Tibial nerve (tissue), 4 donors: ENCODE measurements around the gene GPC6. TPM values are rescaled to one million over a fixed set of nuclear protein-coding genes. Genes with fewer than 3 reads are reported as not detected.
A peak's percentile ranks its signal among the peaks of the same experiment; 100 is the strongest.

ENCODE experiments used
- DNase-seq, 2 donors: peaks; one replicate each; pipeline ENCODE4 v3.0.0-alpha.2; 2019; ENCODE audit warnings: low spot score in 2 of 2
- H3K27ac ChIP-seq, 4 donors: fragments of 200-600 bp; sonication (generic) in 3 of 4; one replicate each; pipeline ENCODE4 v1.5.1; 2017 to 2019; ENCODE audit warnings: mild to moderate bottlenecking in 1 of 4
- H3K27me3 ChIP-seq, 2 donors: fragments of 200-600 bp; sonication (generic) in 1 of 2; one replicate each; pipeline versions ENCODE4 v1.5.1 to v1.6.0; 2017 to 2019
- H3K36me3 ChIP-seq, 3 donors: fragments of 200-600 bp; sonication (generic); one replicate each; pipeline ENCODE4 v1.5.1; 2018 to 2019
- H3K4me1 ChIP-seq, 4 donors: fragments of 200-600 bp; sonication (generic) in 3 of 4; one replicate each; pipeline ENCODE4 v1.5.1; 2017 to 2019
- H3K4me3 ChIP-seq, 4 donors: fragments of 200-600 bp; sonication (generic) in 3 of 4; one replicate each; pipeline ENCODE4 v1.5.1; 2017 to 2019; ENCODE audit warnings: mild to moderate bottlenecking in 1 of 4, moderate library complexity in 1 of 4
- H3K9me3 ChIP-seq, 4 donors: fragments of 200-600 bp; sonication (generic) in 3 of 4; one replicate each; pipeline ENCODE4 v1.5.1; 2017 to 2019
- CTCF ChIP-seq, 5 experiments: fragments of 200-600 bp in 3 of 5; fragments of 450-650 bp in 2 of 5; sonication (generic) in 3 of 5; IDR thresholded peaks; one replicate each; pipeline ENCODE4 v1.5.1; 2016 to 2019; ENCODE audit warnings: antibody characterized with exemption in 5 of 5, mild to moderate bottlenecking in 3 of 5, moderate library complexity in 2 of 5
- EP300 ChIP-seq, 2 donors: sonication (generic); formaldehyde crosslinking; IDR thresholded peaks; one replicate each; pipeline ENCODE4 v1.6.1; 2017; ENCODE audit warnings: antibody characterized with exemption in 2 of 2, mild to moderate bottlenecking in 1 of 2
- POLR2A ChIP-seq, 2 donors: fragments of 450-650 bp; IDR thresholded peaks; one replicate each; pipeline ENCODE4 v1.6.1; 2017; ENCODE audit warnings: antibody characterized with exemption in 2 of 2, mild to moderate bottlenecking in 2 of 2, moderate library complexity in 2 of 2
- WGBS, 2 donors: methylation state at CpG; one replicate each; pipeline ENCODE4 v1.1.5; 2018; 5-methylcytosine and 5-hydroxymethylcytosine counted together
- total RNA-seq, 4 donors: library from RNA; depleted of rRNA; stranded (reverse); fragments of >200 nt; gene quantifications; one replicate each; pipeline ENCODE4 v1.1.0, GENCODE V29; 2016

Gene GPC6
- total RNA-seq, 4 donors from 2014 or later = 21.9 to 39.5 (median 29.8) TPM

DNA sequence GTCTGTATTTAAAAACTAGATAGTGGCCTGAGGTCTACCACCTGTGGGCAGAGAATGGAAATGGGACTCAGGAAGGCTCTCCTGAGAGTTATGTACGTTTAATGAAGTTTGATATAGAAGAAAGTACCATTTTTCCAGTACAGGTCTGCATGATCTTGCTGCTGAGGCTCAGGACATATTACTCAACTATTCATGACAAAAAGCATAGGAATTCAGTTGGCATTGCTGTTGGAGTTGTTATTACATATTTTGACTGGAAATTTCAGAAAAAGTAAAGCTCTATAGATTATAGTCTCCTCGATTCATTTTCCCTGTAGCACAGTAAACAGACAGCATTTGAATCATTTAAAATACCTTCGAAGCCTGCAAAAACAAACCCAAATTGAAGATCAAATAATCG, 783.1 kb downstream of the GPC6 start:
- Histone ChIP-seq H3K36me3 (no peaks in the 10 kb centered on the region), H3K4me1 (no peaks in the 10 kb centered on the region), H3K4me3 (no peak overlapping the region), H3K27ac (no peak overlapping the region), H3K9me3 (no peaks in the 10 kb centered on the region), H3K27me3 (no peaks in the 10 kb centered on the region)
- 73 to 78% methylated on average over 4 of the region's 4 CpGs for WGBS, 2 donors
- no peak for TF ChIP-seq CTCF (IDR thresholded peaks at IDR 0.05)
- no peak for TF ChIP-seq EP300 (IDR thresholded peaks at IDR 0.05)
- TF ChIP-seq POLR2A (IDR thresholded peaks at IDR 0.05) = no peak
- DNase-seq = no peak

DNA sequence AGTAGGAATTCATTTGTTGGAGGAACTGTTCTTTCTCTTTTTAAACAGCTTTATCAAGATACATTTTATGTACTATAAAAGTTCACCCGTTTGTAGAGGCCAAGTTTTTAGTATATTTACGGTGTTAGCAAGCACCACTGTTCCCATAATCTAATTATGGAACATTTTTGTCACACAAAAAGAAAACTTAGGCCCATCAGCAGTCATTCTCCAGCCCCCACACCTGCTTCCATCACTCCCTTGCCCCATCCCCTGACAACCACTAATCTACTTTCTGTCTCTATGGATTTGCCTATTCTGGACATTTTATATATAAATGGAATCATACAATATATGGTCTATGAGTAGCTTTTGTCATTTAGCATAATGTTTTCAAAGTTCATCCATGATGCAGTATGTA, 787.9 kb downstream of the GPC6 start:
- no peak for DNase-seq
- Histone ChIP-seq H3K4me3 (no peak overlapping the region), H3K27me3 (no peaks in the 10 kb centered on the region), H3K9me3 (no peaks in the 10 kb centered on the region), H3K36me3 (no peaks in the 10 kb centered on the region), H3K4me1 (no peaks in the 10 kb centered on the region), H3K27ac (no peak overlapping the region)
- TF ChIP-seq POLR2A (IDR thresholded peaks at IDR 0.05) (no peak), CTCF (IDR thresholded peaks at IDR 0.05) (no peak), EP300 (IDR thresholded peaks at IDR 0.05) (no peak)
- WGBS, 2 donors = 77 to 84% methylated on average over 2 of the region's 2 CpGs

- no peak for TF ChIP-seq POLR2A (IDR thresholded peaks at IDR 0.05)
- no peak for TF ChIP-seq CTCF (IDR thresholded peaks at IDR 0.05)
- TF ChIP-seq EP300 (IDR thresholded peaks at IDR 0.05) = no peak
- Histone ChIP-seq H3K36me3 (no peaks in the 10 kb centered on the region), H3K27ac (no peak overlapping the region), H3K4me3 (no peak overlapping the region), H3K9me3 (no peaks in the 10 kb centered on the region), H3K27me3 (no peaks in the 10 kb centered on the region), H3K4me1 (no peaks in the 10 kb centered on the region)
- WGBS, 2 donors = 75 to 86% methylated on average over 2 of the region's 2 CpGs
- DNase-seq = no peak
Observed at GRCh38 chr13:94020426-94020825, 793.8 kb downstream of the GPC6 start.

DNA sequence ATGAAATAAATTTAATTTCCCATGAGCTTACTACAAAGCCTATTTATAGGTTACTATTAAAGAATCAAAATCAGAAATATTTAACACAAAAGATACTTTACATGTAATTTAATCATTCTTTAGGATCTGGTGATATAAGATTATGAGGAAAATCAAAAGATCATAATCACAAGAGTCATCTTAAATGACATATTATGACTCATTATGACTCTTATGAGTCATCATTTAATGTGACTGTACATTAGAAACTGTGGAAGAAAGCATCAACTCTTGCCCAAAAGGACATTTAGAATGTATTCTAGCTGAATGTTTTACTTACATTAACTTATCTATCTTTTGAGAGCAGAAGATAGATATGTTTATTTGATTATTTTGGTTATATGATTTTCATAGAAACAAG, 794.2 kb downstream of the GPC6 start:
- H3K27ac ChIP-seq = no peak overlapping the region
- no peaks in the 10 kb centered on the region for H3K9me3 ChIP-seq
- no peaks in the 10 kb centered on the region for H3K36me3 ChIP-seq
- no peaks in the 10 kb centered on the region for H3K27me3 ChIP-seq
- no peak overlapping the region for H3K4me3 ChIP-seq
- no peaks in the 10 kb centered on the region for H3K4me1 ChIP-seq
- DNase-seq = no peak
- TF ChIP-seq POLR2A (IDR thresholded peaks at IDR 0.05) (no peak), EP300 (IDR thresholded peaks at IDR 0.05) (no peak), CTCF (IDR thresholded peaks at IDR 0.05) (no peak)

- no peaks in the 10 kb centered on the region for H3K27me3 ChIP-seq
- peak overlapping the region in 2 of 4 donors; percentile 17 to 64 for H3K27ac ChIP-seq
- DNase-seq = no peak
- H3K36me3 ChIP-seq = no peaks in the 10 kb centered on the region
- TF ChIP-seq POLR2A (IDR thresholded peaks at IDR 0.05) (no peak), CTCF (IDR thresholded peaks at IDR 0.05) (no peak)
- H3K4me3 ChIP-seq = no peak overlapping the region
- H3K9me3 ChIP-seq = no peaks in the 10 kb centered on the region
- H3K4me1 ChIP-seq = peaks cover 0 to 8% (median 3%) of the 10 kb centered on the region in 4 donors
- 42 to 45% methylated on average over 2 of the region's 2 CpGs for WGBS, 2 donors
Observed at GRCh38 chr13:94028234-94028633, 801.6 kb downstream of the GPC6 start.
